Measurements from ENCODE around the gene GFER.
"Not testable (repeated sequence)": the region's sequence is repeated elsewhere in the genome, so short reads cannot be mapped to it uniquely, and the experiment has no call there.

Gene GFER

DNA sequence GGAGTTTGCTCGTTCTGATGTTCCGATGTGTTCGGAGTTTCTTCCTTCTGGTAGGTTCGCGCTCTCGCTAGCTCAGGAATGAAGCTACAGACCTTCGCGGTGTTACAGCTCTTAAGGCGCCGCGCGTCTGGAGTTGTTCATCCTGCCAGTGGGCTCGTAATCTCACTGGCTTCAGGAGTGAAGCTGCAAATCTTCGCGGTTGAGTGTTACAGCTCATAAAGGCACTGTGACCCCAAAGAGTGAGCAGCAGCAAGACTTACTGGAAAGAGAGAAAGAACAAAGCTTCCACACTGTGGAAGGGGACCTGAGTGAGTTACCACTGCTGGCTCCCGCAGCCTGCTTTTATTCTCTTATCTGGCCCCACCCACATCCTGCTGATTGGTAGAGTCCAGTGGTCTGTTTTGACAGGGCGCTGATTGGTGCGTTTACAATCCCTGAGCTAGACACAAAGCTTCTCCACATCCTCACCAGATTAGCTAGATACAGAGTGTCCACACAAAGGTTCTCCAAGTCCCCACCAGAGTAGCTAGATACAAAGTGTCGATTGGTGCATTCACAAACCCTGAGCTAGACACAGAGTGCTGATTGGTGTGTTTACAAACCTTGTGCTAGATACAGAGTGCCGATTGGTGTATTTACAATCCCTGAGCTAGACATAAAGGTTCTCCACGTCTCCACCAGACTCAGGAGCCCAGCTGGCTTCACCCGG, 26.4 kb upstream of the GFER start:
- DNase-seq (ENCODE audit: low read depth): not testable (repeated sequence)

DNA sequence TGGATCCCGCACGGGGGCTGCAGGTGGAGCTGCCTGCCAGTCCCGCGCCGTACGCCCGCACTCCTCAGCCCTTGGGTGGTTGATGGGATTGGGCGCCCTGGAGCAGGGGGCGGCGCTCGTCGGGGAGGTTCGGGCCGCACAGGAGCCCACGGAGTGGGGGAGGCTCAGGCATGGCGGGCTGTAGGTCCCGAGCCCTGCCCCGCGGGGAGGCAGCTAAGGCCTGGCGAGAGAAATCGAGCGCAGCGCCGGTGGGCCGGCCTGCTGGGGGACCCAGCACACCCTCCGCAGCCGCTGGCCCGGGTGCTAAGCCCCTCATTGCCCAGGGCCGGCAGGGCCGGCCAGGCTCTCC, 25.9 kb upstream of the GFER start:
- DNase-seq (ENCODE audit: low read depth): not testable (repeated sequence)

DNA sequence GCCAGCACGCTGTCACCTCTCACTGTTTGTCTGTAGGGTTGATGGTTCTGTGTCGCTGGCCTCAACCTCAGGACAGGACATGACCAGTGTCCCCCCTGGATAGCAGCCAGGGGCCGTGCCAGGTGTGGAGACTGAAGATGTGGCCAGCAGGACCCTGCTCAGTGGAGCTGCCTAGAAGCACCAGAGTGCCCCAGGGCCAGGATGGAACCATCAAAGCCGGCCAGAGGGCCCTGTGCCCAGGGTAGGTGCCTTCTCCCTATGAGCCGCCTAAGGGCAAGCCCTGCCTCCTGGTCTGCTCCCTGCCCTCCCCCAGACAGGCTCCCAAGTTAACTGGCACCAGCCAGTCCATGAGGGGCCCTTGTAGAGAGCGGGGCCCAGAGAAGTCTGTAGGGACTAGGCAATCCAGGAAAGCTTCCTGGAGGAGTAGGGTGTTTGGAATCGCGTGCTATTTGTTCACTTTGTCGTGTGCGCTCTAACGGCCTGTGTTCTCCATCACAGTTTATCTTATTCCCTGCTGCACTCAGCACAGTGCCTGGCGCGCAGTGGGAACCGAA, 25.2 kb upstream of the GFER start:
- DNase-seq (ENCODE audit: low read depth): no peak

DNA sequence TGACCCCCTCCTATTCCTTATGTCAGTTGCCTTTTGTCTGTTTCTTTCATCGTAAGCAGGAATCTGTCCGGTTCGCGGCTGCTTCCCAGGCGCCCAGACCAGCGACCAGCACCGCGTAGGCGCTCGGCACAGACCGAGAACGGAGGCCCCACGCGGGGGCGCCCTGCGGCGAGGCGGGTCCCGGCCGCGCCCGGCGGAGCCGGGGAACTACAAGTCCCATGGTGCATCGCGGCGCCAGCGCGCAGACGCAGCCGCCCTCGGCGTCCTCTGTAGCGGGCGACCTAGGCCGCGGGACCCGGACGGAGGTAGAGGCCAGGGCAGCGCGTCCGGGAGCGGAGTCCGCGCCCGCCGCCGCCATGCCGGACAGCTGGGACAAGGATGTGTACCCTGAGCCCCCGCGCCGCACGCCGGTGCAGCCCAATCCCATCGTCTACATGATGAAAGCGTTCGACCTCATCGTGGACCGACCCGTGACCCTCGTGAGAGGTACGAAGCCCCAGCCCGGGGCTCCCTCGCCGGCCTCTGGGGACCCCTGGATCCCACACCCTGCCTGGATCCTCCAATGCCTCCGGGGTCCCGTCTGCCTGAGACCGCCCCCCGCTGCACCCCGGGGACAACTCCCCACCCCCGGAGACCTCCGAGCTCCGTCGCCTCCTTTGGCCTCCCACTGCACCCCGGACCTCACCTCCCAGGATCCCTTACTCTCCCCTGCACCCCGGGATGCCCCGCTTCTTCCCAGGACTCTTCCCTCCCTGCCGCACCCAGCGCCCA, 24.5 kb upstream of the GFER start, which contains the start of gene NDUFB10:
Gene NDUFB10, plus strand, starts transcription at position 270 of the 771 bp plus-strand sequence. Its CDS starts 87 bp downstream, at position 357.
- peak; percentile 82 for DNase-seq (ENCODE audit: low read depth)

DNA sequence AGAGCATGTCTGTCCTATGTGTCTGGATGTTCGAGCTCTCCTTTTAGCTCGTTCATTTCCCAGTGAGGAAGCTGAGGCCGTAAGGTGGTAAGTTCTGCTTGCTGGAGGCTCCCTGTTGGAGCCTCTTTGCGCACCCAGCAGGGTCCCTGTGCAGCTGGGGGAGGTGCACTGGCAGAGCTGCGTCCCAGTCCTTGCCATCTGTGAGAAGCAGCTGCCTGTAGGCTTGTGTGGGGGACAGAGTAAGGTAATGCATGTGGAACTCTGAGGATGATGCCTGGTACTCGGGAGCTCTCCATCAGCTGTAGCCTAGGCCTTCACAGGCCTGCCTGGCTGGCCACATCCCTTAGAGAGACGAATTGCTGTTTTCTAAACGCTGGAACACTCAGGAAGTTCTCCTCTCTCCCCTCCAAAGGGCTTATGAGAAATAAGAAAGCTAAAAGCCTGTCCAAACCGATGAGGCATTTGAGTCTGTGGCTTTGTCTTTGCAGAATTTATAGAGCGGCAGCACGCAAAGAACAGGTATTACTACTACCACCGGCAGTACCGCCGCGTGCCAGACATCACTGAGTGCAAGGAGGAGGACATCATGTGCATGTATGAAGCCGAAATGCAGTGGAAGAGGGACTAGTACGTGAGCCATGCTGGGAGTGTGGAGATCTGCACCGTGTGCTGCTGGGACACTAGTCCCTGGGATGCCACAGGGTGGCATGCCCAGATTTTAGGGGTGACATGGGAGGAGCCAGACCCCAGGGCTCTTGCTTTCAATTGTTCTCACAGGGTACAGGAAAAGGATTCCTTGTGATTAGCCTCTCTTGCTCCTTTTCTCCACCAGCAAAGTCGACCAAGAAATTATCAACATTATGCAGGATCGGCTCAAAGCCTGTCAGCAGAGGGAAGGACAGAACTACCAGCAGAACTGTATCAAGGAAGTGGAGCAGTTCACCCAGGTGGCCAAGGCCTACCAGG, 23.0 kb upstream of the GFER start:
- no peak for DNase-seq (ENCODE audit: low read depth)

DNA sequence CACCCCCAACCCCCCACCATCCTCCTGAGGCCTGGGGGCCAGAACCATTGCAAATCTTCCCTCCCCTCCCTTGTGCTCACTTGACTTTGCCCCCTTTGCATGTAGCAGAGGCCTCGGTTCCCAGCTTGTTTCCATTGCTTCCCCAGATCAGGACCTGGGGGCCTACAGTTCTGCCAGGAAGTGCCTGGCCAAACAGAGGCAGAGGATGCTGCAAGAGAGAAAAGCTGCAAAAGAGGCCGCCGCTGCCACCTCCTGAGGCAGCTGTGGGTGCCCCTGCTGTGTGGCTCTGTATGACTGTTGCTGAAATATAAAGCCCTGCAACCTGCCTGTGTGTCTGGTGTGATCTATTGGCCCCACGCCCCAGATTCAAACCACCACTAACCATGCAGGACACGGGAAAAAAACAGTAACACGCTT, 22.3 kb upstream of the GFER start:
- no peak for DNase-seq (ENCODE audit: low read depth)

DNA sequence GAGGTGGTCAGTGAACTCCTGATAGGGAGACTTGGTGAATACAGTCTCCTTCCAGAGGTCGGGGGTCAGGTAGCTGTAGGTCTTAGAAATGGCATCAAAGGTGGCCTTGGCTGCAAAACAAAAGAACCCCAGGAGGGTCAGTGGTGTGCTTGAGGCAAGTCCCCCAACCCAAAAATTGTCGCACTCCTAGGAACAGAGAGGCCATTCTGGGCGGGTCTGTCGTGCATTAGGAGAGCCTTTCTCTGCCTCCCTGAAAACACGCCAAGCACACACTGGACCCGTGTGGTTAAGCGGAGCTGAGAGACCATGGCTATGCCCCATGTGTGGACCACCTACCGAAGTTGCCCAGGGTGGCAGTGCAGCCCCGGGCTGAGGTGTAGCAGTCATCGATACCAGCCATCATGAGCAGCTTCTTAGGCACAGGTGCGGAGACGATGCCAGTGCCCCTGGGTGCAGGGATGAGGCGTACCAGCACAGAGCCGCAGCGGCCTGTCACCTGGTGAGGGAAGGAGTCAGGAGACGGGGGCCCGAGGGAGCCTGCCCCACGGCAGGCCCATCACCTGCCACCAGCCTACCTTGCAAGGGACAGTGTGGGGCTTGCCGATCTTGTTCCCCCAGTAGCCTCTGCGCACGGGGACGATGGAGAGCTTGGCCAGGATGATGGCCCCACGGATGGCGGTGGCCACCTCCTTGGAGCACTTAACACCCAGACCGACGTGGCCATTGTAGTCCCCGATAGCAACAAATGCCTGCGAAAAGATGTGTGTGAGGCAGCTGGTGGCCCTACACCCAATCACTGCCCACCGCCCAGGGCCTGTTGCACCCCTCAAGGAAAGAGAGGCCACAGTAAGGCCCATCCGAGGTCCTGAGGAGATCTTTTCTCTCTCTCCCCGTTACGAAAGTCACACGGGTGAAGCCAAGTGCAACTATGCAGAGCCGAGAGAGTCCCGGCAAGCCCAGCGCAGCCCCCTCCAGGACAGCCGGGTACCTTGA, 21.5 kb upstream of the GFER start:
- DNase-seq (ENCODE audit: low read depth): not testable (repeated sequence)

DNA sequence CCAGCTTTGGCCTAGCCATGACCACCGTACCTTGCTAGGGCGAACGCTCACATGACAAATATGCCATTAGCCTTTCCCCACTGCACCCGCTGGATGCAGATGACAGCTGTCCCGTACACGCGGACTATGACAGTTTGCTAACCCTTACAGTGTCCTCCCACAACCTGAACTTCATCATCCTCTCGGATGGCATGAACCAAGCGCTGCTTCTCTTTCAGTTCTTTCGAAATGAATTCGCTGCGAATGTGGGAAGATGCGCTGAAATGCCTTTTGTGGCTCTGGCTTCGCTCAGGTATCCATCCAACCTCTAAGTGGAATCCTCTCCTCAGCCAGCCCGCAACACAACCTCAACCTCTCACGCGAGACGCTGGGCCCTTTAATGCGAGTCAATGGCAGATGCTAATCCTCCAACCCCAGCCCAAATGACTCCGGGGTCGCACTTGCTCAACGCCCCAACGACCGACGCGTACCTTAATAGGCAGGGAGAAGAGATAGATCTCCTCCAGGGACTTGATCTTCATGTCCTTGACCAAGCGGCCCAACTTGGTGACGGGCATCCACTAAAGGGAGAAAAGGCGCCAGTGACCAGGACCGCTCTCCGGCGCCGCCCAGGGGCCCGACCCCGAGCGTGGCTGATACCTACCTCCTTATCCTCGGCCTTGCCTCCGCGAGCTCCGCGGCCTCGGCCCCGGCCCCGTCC, 20.0 kb upstream of the GFER start:
- no peak for DNase-seq (ENCODE audit: low read depth)

DNA sequence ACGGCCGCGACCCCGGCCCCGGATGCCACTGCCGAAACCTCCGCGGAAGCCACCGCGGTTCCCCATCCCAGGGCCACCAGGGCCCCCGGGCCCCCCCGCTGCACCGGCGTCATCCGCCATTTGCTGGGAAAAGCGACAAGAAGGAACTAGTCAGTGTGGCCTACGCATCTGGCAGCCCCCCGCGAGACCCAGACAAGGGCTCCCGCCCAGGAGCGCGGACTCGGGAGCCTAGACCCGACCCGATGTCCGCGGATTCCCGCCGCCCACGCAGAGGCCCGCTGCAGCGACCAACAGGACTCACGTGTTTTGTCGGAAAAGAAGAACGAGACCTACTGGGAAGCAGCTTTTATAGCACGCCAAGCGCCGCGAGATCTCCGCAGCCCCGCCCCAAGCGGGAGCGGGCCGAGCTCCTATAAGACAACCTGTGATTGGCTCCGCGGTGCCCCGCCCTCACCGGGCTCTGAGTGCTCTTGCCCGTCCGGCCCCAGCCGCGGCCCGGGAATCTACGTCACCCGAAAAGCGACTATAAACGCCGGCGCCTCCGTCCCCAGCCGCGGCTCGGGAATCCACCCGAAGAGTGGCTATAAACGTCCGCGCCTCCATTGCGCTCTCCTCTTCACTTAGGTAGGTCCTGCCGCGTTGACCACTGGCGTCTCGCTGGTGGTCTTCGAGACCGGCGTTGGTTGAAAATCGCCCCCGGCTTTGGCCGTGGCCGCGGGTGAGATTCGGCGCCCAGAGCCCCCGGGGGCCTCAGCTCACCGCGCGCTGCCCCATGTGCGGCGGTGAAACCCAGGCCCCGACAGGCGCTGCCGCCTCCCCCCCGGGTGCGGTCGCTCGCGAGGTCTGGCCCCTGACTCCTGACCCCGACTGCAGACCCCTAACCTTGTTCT, 19.2 kb upstream of the GFER start, which contains the start of gene RPS2:
Gene RPS2, minus strand, starts transcription at position 321 of the 890 bp plus-strand sequence. Its CDS starts 201 bp downstream, at position 120.
- peak; percentile 90 for DNase-seq (ENCODE audit: low read depth)

DNA sequence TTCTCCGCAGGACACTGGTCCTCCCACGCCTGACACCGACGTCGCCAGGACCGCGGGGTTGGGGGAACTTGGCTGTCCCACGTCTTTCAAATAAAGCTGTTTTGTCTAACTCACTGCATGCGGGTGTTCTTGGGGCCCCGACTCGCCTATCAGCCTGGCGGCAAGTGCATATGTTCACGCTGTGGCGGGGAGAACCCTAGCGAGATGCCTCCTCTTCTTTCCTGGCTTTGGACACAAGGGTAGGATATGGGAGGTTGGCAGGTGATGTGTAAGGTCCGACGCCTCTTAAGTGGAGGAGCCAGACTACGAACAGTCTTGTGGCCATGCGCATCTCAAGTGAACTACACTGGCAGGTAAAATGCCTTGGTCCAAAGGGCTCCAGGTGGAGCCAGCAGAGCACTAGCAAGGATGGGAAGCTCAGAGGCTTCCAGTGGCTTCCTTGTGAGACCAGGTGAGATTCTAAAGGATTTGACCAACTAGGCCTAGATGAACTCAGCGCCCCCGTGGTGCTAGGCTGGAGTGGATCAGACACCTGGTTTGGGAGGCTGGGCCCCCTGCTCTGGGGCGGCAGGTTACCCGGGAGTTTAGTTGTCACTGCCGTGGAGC, 18.5 kb upstream of the GFER start:
- DNase-seq (ENCODE audit: low read depth): no peak

DNA sequence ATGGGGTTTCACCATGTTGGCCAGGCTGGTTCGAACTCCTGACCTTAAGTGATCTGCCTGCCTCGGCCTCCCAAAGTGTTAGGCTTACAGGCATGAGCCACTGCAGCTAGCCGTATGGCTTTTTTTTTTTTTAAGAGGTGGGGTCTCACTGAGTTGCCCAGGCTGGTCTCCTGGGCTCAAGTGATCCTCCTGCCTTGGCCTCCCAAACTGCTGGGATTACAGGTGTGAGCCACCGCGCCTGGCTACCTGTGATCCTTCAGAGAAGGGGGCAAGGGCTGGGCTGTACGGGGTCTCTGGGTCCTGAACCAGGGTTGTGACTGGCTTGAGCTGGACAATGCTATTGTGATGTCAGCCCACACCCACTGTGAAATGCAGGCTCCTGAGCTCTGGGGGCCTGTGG, 17.5 kb upstream of the GFER start, which contains the start of gene RNF151:
Gene RNF151, plus strand, starts transcription at position 397 of the 400 bp plus-strand sequence. CDS start 26 bp downstream, outside the sequence.
- DNase-seq (ENCODE audit: low read depth): no peak

DNA sequence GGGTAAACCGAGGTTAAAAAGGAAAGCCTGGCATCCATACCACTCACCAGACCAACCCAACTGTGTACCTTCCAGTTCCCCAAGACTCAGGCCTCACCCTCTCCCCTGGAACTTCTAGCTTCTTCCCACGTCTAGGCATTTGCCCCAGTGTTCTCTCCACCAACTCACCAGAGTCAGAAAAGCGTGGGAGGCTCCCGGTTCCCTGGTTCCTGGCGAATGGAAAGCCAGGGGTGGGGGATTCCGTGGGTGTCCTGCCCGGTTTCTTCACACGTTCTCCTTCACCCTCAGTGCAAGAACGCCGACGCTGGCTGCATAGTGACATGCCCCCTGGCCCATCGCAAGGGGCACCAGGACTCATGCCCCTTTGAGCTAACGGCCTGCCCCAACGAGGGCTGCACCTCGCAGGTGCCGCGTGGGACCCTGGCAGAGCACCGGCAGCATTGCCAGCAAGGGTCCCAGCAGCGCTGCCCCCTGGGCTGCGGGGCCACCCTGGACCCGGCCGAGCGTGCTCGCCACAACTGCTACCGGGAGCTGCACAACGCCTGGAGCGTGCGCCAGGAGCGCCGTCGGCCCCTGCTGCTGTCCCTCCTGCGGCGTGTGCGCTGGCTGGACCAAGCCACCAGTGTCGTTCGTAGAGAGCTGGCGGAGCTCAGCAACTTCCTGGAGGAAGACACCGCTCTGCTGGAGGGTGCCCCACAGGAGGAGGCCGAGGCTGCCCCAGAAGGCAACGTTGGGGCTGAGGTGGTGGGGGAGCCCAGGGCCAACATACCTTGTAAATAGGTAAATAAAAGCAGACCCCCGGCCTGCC, 15.6 kb upstream of the GFER start:
- no peak for DNase-seq (ENCODE audit: low read depth)

DNA sequence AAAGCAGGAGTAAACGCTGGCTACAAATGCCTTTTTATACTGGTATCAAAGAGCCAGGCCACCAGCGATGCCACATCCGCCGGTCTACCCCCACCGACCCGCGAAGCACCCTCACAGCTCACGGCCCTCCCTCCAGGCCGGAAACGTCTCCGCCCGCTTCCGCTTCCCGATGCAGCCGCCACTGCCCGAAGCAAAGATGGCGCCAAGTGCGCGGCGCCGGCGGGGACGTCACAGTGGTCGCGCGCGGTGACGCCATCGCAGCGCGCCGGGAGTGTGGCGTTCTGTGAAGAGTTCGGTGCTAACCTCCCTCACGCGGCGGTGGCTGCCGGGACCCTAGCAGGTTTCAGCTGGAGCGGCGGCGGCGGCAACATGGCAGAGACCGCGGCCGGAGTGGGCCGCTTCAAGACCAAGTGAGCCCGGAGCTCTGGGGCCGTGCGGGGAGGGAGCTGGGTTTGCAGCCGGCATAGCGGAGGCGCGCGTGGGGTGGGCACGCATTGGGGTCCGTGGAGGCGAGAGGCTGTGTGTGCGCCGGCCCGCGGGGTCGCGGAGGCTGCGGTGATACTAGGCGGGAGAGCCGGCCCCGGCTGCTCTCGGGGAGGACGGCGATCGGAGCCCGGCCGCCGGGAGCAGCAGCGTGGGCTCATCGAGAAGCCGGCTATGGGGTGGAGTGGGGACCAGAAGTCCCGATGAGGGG, 12.1 kb upstream of the GFER start, which contains the start of gene TBL3:
Gene TBL3, plus strand, starts transcription at position 258 of the 694 bp plus-strand sequence. Its CDS starts 112 bp downstream, at position 370.
- peak; percentile 92 for DNase-seq (ENCODE audit: low read depth)

DNA sequence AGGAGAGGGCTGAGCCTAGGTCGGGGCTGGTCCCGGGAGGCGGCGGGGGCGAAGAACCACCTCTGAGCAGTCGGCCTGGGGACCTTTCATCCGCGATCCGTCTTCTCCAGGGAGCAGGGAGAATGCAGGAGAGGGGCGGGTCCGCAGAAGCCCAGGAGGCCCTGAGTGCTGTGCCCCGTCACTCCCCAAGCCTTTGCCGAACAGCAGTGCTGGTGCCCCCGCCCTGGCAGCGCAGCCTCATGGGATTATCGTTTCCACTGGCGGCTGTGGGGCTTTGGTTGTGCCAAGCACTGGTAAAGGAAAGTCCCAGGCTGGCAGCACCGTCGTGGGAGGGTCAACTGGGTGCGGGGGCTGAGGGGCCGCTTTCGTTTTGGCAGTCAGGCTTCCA, 11.5 kb upstream of the GFER start:
- no peak for DNase-seq (ENCODE audit: low read depth)

DNA sequence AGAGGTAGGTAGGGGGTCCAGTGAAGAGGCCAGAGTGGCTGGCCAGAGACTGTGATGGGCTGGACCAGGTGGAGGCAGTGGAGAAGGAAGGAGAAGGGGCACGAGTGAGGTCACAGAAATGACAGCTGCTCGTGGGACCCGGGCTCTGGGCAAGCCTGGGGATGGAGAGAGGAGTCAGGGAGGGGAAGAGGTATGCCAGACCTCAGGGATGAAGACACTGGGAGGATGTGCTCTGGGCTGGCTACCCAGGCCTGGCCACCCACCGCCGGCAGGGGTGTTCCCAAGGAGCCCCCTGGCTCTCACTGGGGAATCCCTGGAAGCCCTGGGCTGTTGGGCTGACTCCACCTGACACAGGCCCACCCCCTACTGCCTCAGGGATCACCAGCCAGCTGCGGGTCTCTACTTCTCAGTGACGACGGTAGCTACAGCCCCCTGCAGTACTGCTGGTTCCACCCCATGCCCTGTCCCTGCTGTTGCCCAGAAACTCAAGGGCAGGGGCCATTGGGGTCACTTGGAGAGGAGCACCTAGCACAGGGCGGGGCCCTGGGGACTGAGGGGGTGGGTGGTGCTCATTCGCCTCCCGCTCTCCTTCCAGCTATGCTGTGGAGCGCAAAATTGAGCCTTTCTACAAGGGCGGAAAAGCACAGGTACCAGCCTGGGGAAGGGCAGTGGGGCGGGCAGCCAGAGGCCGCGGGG, 10.4 kb upstream of the GFER start:
- DNase-seq (ENCODE audit: low read depth): no peak

Data from stimulated activated CD8-positive, alpha-beta memory T cell treated with anti-CD3 and anti-CD28 coated beads, Interleukin-7, amount 100 ng/mL, for 24 hours (primary cell).